Measurements from ENCODE around the gene LAMA5. TPM values are rescaled to one million over a fixed set of nuclear protein-coding genes. Genes with fewer than 3 reads are reported as not detected.

Gene LAMA5
- total RNA-seq, 1 experiment from 2014 or later, result 4.1 TPM

GRCh38 chr20:62356589-62357186, 10.4 kb downstream of the LAMA5 start:
- in situ Hi-C loops (cut with HindIII; ENCODE audit: low pct_unique_long_range_greater_than_20kb, low sequenced_read_pairs), result no loop called here
- no peak for DNase-seq (ENCODE audit: low read depth, low spot score)

- no peak for DNase-seq (ENCODE audit: low read depth, low spot score)
Observed at GRCh38 chr20:62355878-62356588, 11.1 kb downstream of the LAMA5 start.

GRCh38 chr20:62355516-62355877, 11.6 kb downstream of the LAMA5 start:
- no peak for DNase-seq (ENCODE audit: low read depth, low spot score)
- in situ Hi-C loops (cut with HindIII; ENCODE audit: low pct_unique_long_range_greater_than_20kb, low sequenced_read_pairs), result no loop called here

More at GRCh38 chr20:62355878-62356588, 11.1 kb downstream of the LAMA5 start:
- in situ Hi-C loops (cut with HindIII; ENCODE audit: low pct_unique_long_range_greater_than_20kb, low sequenced_read_pairs), result no loop called here

- in situ Hi-C loops (cut with HindIII; ENCODE audit: low pct_unique_long_range_greater_than_20kb, low sequenced_read_pairs), result no loop called here
Observed at GRCh38 chr20:62354811-62355341, 12.2 kb downstream of the LAMA5 start.

GRCh38 chr20:62354031-62354808, 12.9 kb downstream of the LAMA5 start:
- in situ Hi-C loops (cut with HindIII; ENCODE audit: low pct_unique_long_range_greater_than_20kb, low sequenced_read_pairs), result no loop called here
- DNase-seq (ENCODE audit: low read depth, low spot score), result no peak

More at GRCh38 chr20:62354811-62355341, 12.2 kb downstream of the LAMA5 start:
- DNase-seq (ENCODE audit: low read depth, low spot score), result no peak

GRCh38 chr20:62353289-62354030, 13.7 kb downstream of the LAMA5 start:
- in situ Hi-C loops (cut with HindIII; ENCODE audit: low pct_unique_long_range_greater_than_20kb, low sequenced_read_pairs), result no loop called here
- no peak for DNase-seq (ENCODE audit: low read depth, low spot score)

- no peak for DNase-seq (ENCODE audit: low read depth, low spot score)
- in situ Hi-C loops (cut with HindIII; ENCODE audit: low pct_unique_long_range_greater_than_20kb, low sequenced_read_pairs), result no loop called here
Observed at GRCh38 chr20:62352402-62353288, 14.5 kb downstream of the LAMA5 start.

GRCh38 chr20:62351469-62352401, 15.4 kb downstream of the LAMA5 start:
- no peak for DNase-seq (ENCODE audit: low read depth, low spot score)
- in situ Hi-C loops (cut with HindIII; ENCODE audit: low pct_unique_long_range_greater_than_20kb, low sequenced_read_pairs), result no loop called here

- DNase-seq (ENCODE audit: low read depth, low spot score), result no peak
- in situ Hi-C loops (cut with HindIII; ENCODE audit: low pct_unique_long_range_greater_than_20kb, low sequenced_read_pairs), result no loop called here
Observed at GRCh38 chr20:62350629-62351422, 16.3 kb downstream of the LAMA5 start.

GRCh38 chr20:62350098-62350628, 16.9 kb downstream of the LAMA5 start:
- in situ Hi-C loops (cut with HindIII; ENCODE audit: low pct_unique_long_range_greater_than_20kb, low sequenced_read_pairs), result no loop called here
- DNase-seq (ENCODE audit: low read depth, low spot score), result no peak

- DNase-seq (ENCODE audit: low read depth, low spot score), result no peak
Observed at GRCh38 chr20:62349556-62350097, 17.5 kb downstream of the LAMA5 start.

GRCh38 chr20:62348604-62349003, 18.5 kb downstream of the LAMA5 start:
- DNase-seq (ENCODE audit: low read depth, low spot score), result no peak
- in situ Hi-C loops (cut with HindIII; ENCODE audit: low pct_unique_long_range_greater_than_20kb, low sequenced_read_pairs), result no loop called here

More at GRCh38 chr20:62349556-62350097, 17.5 kb downstream of the LAMA5 start:
- in situ Hi-C loops (cut with HindIII; ENCODE audit: low pct_unique_long_range_greater_than_20kb, low sequenced_read_pairs), result no loop called here

- in situ Hi-C loops (cut with HindIII; ENCODE audit: low pct_unique_long_range_greater_than_20kb, low sequenced_read_pairs), result no loop called here
- no peak for DNase-seq (ENCODE audit: low read depth, low spot score)
Observed at GRCh38 chr20:62347445-62347844, 19.7 kb downstream of the LAMA5 start.

GRCh38 chr20:62347151-62347404, 20.0 kb downstream of the LAMA5 start:
- in situ Hi-C loops (cut with HindIII; ENCODE audit: low pct_unique_long_range_greater_than_20kb, low sequenced_read_pairs), result no loop called here
- DNase-seq (ENCODE audit: low read depth, low spot score), result no peak
